Measurements from ENCODE around the gene GABRB1.

Gene GABRB1

DNA sequence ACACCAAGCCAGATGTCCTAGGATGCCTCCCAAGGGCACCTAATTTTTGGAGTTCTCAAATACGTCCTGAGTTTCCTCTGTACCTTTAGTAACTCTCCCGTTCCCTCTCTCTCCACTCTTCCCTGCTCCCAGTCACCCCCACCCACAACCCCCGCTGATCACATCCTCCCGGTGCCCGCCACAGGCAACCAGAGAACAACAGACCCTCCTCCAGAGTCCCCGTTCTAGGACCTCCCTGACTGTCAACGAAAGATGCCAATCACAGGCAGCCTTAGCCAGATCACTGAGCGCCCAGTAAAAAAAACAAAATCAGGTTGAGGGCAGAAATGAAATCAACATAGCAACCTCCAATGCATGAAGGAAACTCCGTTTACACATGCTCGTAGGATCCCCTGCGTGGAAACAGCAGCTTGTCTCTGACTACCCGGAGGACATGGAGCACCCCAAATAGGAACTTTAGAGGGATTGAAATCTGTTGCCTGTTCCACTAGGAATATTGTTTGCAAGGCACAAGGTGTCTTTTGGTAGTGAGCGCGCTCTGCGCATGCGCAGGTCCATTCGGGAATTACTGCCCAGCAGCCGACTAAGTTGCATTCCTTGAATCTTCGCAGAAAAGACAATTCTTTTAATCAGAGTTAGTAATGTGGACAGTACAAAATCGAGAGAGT lies at the start of gene GABRB1:
TSS of gene GABRB1 (plus strand) at position 557 of the 668 bp plus-strand sequence.
- no peak for DNase-seq

DNA sequence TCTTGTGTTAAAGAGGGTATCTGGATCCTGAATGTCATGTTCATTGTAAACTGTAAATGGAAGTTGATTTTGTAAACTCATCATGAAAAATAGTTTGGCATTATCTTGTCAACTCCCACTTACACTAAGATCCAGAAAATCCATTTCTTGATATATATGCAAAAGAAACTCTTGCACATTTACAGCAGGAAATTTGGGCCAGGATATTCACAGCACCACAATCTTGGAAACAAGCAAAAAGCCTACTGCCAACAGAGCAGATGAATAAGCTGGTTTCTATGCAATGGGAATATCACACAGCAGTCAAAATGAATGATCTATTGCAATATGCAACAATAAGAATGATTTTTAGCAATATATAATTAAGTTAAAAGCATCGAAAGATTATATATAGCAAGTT lies 46.6 kb upstream of the GABRB1 start:
- DNase-seq = no peak

DNA sequence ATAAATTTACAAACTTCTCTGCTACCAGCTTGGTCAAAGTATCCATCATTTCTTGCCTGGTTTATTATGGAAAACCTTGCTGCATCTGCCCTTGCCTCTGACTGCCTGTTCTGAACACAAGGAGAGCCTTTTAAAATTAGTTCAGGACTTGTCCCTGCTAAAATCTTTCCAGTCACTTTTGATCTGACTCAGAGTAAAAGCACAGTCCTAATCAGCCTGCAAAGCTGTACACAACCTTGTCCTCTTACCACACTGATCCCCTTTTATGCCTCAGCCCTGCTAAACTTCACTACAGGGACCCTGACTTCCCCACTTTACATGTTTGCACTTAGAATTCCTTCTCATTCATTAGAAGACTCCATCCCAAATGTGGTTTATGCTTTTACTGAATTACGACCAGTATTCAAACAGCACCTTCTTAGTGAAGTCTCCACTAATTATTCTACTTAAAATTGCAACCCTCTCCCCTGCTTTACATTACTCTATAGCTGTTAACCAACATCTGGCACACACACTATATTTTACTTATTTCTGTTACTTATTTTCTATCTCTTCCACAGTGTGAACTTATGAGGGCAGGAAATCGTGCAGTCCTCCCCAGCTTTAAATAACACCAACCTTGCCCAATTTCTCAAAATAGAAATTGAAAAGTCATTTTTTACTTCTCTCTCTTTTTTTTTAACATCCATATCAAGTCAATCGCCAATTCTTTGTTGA lies 44.3 kb upstream of the GABRB1 start:
- DNase-seq = no peak

DNA sequence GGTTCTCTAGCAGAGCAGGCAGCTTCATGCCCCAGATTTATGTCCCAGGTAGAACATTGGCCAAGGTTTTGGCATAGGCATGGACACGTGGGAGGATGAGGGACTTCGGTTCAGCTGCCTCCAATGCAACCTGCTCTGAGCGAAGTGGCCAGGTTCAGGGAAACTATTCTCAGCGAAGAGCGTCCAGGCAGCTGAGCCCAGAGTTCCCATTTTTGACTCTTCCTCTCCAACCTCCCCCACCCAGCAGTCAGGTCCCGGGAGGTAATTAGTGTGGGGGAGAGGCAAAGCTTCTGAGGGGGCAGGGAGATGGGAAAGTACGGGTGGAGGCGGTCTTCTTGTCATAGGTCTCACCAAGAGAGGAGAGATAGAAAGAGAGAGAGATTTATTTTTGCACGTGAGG lies 39.0 kb upstream of the GABRB1 start:
- DNase-seq = no peak

DNA sequence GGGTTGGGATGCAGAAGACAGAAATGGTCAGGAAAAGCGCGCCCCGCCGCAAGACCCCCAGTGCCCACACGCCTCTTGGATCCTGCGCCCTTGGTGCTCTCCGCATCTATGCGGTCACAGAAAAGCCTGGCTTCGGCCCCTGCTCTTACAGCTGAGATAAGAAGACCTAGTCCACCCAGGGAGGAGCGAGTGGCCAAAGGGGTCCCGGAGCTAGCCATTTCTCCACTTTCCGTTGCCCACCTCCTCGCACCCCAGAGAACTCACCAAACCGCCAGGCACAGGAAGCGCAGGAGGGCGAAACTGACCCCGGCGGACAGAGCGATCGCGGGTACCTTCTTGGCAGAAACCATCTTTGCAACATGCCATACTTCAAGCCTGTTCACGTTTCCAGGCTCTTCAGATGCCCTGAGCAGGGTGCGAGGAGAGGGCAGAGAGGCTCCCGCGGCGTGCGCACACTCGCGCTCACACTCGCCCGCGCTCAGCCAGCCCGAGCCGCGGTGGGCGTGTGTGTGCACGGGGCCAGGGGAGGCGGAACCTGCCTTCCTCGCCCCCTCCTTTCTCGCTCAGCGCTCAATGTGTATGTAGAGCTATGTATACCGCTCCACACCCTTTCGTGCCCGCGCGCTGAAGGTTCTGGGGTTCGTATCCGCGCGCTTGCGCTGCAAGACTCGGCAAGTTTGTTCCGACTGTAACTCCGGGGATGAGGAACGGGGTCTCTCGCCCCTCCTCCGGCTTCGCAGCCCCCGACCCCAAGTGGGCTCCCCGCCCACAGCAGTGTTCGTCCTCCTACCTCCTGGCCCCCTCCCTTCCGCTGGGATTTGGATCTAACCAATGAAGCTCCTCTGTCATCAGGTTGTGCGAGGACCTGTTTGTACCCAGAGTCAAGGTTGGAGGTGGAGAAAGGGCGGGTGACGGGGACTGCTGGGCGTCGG lies 38.0 kb upstream of the GABRB1 start, which contains the start of gene GABRA4:
TSS of gene GABRA4 (minus strand) at position 507 of the 932 bp plus-strand sequence. CDS start at position 350, 157 bp downstream.
- DNase-seq = no peak

DNA sequence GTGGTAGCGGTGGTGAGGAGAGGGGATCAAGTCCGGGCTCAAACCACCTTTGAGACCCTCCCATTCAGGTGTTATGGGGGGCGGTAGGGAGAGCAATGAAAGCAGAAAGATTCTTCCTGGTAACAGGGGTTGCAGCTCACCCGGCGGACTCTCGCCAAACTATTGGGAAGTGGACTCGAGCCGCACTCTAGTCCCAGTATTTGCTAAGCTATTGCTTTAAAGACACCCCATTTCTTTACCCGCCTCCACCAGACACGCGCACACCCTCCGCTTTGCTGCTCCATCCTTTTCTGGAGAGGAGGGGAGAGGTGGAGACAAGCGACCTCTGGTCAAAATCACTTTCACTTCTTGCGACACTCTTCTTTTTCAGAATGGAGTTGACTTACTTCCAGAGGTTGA lies 37.4 kb upstream of the GABRB1 start:
- no peak for DNase-seq

DNA sequence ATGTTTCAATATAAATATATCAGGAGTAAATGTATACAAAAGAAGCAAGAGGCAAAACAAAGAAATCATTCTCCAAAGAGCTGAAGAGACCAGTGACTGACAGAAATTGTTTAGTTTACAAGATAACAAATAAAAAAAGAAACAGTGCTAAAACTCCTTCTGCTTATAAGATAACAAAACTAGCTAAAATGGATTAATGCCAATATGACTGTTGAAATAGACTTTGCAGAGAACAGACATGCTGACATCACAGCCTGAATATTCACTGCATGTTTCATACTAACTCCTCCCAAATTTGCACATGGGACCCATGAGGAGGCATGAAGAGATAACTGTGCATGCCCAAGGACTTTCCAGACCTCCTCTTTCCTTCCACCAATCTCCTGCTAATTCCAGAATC lies 31.8 kb upstream of the GABRB1 start:
- DNase-seq = no peak

DNA sequence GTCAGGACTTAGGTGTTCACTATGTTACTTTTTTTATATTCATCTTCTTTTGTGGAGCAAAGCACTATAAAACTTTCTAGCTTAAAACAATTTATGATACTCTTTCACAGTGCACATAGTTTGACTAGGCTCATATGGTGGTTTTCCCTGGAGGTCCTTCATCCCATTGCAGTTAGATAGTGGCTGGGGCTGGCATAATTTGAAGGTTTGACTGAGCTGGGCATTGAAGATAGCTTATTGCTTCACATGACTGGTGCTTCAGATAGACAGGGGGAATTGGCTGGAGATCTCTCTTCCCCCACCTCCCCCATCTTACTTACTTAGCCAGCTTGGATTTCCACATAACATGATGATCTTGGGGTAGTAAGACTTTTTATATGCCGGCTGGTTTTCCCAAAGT lies 31.0 kb upstream of the GABRB1 start:
- no peak for DNase-seq

DNA sequence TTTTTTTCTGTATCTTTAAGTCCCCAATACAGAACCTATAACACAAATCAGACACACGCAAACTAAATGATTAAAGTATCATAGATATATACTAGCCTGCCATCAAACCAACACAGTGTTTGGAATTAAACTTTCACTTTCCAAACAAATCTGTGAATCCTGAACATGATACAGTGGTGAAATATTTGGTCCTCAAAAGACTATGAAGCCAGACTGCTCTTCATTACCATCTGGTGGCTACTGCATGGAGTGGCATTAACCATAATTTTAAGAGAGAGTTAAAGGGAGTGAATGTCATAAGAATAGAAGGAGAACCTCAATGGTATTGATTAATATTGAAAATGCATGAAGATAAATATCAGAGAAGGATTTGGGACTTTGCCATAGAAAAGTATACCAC lies 28.8 kb upstream of the GABRB1 start:
- DNase-seq = no peak

DNA sequence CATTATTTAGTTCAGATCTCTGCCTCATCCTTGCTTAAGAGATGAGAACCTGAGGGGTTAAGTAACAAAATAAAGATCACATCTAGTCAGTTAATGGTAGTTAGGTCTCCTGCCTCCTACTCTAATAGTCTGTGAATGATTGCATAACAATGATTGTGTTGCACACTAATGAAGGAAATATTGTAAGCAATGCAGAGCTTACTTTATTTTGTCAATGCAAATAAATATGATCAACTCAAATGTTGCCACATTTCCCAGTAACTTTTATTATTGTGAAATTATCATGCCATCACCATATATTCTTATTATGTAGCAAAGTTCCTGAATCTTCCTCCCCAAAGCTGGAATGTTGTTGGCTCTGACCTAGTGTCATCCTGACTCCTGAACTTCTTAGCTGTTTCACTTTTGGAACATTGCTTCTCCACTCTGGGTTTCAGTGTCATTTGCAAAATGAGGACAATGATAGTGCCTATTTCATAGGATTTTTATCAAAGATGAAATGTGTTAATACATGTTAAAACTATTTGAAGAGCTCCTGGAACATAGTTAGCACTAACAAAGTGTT lies 20.9 kb upstream of the GABRB1 start:
- no peak for DNase-seq

DNA sequence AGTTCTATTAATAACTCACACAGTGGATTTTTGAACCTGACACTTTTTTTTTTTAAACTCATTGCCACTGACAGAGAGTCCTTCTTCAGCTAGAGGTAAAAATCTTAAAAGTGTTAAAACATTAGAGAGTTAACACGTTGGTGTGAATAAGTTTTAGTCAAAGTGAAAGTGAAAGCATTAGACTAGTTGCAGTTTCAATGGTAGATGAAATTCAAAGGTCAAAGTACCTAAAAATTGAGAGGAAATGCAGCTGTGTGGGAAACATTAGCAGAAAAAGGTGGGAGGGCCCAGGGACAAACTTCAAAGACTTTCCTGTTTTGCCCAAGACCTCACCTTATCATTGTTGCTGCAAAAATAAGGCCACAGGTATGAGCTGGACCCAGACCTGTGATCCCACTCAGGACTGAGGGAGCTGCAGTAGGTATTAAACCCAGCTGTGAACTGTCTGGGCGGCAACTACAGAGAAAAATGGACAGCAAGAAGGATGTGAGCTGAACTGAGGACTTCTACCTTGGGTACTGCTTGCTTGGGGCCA lies 20.4 kb upstream of the GABRB1 start:
- DNase-seq = peak in 1 of 2 donors; percentile 37

DNA sequence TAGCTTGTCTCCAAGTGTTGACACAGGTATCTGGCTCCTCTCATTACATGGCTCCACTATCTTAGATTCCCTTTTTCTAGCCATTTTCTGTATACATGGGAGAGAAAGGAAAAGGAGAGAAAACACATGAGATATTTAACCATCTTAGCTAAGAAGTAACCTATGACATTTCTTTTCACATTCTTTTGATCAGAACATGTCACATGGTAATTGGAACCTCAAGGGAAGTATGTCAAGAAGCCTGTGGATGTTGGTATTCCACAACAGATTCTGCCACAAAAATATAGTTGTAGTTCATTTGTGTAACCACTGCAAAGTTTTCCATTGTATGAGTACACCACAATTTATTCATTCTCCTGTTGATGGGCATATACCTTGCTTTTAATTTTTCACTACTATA lies 18.7 kb upstream of the GABRB1 start:
- DNase-seq = no peak

DNA sequence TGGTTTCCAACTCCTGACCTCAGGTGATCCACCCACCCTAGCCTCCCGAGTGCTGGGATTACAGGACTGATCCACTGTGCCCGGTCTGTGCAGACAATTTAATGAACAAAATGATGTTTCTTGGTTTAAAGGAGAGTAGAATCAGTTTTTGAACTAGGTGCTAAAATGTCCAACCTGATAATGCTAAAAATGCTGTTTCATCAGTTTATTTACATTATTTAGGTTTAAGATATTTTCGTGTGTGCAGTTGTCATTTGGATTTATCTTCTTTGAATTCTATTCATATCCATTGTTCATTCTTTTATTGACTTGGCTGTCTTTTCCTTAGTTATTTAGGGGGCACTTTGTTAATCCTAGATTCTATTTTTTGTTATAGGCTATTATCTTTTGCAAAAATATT lies 18.0 kb upstream of the GABRB1 start:
- no peak for DNase-seq

DNA sequence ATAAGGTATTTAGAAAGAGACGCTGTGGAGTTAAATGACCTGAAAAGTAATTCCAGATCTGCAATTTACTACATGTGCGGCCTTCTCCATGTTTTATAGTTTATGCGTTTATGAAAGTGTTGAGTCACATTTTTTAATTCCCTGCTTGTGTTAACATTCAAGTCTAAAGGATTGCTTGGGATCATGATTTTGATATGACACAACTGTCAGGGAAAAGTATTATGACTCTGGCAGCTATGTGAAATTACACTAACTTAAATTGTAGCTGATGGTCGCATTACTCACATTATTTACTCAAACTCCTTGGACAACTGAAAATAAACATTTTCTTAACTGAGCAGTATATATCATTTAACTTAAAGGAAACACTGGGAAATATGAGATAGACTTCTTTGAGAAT lies 14.3 kb upstream of the GABRB1 start:
- no peak for DNase-seq

DNA sequence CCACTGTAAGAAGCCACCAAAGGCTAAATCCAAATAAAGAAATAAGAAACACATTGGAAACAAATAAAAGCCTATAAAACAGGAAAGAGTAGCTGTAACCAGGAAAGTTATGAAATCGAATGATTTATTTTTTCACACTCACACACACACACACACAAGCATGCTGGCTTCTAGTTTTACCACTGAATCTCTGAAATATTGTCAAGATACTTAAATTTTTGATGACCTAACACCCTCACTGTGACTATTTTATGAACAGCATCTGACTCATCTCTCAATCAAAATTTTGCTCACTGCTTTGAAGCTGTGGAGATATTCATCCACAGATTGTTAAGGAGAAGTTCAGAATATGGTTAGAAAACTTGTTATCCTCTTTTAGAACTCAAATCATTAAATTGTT lies 13.9 kb upstream of the GABRB1 start:
- no peak for DNase-seq

DNA sequence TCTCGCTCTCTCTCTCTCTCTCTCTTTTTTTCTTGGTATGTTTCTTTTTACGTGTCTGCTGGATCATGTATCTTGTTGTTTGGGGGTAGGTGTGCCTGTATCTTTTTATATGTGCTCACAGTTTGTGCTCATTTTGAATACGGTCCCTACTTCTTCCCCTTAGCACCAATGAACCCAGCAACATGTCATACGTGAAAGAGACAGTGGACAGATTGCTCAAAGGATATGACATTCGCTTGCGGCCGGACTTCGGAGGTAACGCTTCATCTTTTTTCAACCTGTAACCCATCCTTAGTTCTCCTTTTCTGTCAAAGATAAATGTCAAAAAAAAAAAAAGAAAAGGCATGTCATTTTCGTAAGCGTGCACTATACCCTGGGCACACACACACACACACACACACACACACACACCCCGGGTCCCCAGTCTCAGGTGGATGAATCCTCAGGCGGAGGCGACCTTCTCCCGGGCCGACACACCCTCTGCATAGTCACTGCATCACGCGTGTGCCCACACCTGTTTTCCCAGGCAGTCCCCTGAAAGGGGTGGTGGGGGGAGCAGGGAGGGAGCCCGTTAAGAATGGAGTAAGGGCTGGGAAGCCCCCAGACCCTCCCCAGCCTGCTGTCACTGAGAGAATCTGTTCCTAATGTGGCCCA lies 511 bp downstream of the GABRB1 start:
- DNase-seq = no peak

DNA sequence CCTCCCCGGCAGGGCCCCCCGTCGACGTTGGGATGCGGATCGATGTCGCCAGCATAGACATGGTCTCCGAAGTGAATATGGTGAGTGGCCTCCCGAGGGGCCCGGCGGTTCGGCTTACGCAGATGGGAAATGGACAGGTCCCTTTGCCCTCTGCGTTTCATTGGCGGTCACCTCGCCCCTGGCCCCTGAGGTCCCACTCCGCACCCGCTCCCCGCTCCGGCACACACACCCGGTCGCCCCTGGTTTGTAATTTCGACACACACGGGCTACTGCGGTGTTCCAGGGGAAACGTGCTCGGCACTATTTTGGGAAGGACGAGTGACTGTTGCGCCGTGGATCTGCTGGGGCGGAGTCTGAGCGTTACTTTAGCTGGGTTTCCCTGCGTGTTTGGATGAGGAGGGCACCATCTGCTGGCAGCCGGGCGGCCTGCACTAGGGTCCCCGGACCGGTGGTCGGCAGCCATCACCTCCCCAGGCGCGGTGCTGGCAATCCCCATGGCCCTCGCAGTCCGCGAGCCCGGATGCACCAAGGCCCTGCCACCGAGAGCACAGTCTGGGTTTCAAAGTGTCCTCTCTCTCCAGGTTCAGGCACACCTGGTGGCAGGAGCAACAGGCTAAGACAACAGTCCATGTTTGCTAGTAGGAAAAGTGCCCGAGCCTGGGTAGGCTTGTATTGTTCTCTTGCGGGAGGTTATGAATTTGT lies 1.2 kb downstream of the GABRB1 start:
- peak in 1 of 2 donors; percentile 1 for DNase-seq

DNA sequence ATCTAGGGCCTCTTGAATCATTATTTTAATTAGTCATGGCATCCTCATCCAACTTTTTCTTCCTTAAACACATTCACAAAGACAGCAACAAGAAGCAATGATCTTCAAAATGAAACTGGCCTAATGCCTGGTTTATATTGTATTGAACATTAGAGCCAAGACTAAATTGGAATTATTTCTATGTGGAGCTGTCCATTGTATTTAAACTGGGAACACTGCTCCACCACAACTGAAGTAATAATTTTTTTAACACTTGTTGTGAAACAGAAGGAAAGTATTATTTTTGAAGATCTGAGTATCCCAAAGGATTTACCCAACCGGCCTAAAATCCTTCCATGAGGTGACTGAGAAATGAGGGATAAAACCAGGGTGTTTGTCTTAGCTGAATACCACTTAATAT lies 6.9 kb downstream of the GABRB1 start:
- DNase-seq = no peak

DNA sequence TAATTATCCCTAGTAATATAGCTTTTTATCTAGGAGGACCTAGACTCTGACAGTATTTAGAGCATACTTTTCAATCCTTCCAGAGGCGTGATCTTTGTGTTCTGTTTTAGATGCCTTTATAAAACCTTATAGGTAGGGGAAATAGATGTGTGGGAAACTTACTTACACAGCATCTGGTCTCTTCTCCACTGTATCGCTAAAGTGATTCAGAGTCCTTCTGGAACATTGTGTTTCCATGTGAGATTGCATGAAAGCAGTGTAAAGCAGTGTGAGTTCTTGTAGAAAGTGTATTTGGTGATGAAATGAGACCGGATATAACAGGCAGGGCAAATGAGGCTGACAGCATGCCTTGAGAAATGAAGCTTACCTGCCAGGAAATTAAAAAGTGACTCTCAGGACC lies 9.5 kb downstream of the GABRB1 start:
- DNase-seq = no peak

DNA sequence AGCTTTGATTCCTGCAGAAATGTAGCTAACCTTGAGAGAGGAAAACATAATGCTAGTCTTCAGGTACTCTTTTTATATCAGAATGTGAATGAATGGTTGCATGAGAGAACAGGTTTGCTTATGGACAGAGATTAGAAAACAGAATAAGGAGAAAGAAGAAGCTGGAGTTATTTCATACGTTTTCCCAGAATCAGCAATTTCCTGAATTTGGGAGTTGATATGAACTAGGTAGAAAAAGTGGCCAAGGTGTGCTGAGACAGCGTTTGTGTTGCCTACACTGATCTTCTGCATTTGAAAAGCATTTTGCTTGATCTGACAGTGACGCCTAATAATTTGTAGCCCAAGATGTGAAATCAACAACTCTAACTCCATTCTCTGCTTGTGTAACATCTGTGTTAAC lies 12.5 kb downstream of the GABRB1 start:
- DNase-seq = no peak

DNA sequence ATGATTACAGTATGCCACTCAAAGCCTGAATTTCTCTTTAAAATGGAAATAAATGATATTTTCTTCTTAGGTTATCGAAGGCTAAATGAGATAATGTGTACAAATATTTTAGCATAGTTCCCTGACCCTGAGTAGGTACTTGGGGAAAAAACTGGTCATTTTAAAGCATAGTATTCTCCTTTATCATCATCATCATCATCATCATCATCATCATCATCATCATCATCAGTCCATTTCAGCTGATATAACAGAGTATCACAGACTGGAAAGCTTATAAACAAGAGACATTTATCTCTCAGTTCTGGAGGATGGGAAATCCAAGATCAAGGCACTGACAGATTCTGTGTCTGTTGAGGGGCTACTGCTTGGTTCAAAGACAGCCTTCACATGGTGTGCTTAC lies 13.9 kb downstream of the GABRB1 start:
- DNase-seq = no peak

DNA sequence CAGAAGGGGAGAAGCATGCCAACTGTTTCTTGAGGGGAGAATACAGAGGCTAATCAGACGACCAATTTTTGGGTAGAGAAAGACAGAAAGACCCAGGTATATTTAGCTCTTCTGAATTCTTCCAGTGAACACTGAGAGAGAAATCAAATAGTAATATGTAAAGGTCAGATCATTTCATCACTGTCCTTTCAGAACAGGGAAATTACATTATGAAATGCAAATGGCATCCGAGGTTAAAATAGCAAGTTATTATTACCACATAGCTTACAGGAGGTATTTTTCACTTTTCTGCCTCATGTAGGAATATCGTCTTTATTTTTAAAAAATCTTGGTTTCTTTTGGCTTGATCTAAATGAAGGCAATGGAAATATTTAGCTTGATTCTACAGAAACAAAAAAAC lies 18.0 kb downstream of the GABRB1 start:
- DNase-seq = no peak

Data from bone marrow (tissue), 2 donors.